NB4 (cell line): Measurements from ENCODE around the gene ZNF14.
"Not testable (repeated sequence)": the region's sequence is repeated elsewhere in the genome, so short reads cannot be mapped to it uniquely, and the experiment has no call there.

ENCODE experiments used
- DNase-seq: peaks from one replicate; pipeline ENCODE4 v3.0.0; 2010; ENCODE audit warnings: low read depth
- H3K4me3 ChIP-seq: one replicate; pipeline ENCODE4 v1.5.1; 2011; ENCODE audit warnings: mild to moderate bottlenecking, low read depth, low read length, moderate library complexity
- CTCF ChIP-seq: IDR thresholded peaks from one replicate; pipeline ENCODE4 v1.5.1; 2012; ENCODE audit warnings: low read depth, low read length
- MAX ChIP-seq: IDR thresholded peaks from 2 replicates; pipeline ENCODE4 v1.6.1; 2011; ENCODE audit warnings: low read depth, low read length
- MYC ChIP-seq: IDR thresholded peaks from 2 replicates; pipeline ENCODE4 v1.6.1; 2011; ENCODE audit warnings: low read depth, low read length
- POLR2A ChIP-seq: IDR thresholded peaks from 2 replicates; pipeline ENCODE4 v1.6.1; 2011; ENCODE audit warnings: mild to moderate bottlenecking; ENCODE audit not compliant: insufficient read length; ENCODE audit errors: extremely low read depth

The ZNF14 gene

GRCh38 chr19:19691683-19692082 is 41.2 kb downstream of the ZNF14 start:
- H3K4me3 ChIP-seq: no peak overlapping the region
- no peak for DNase-seq
- TF ChIP-seq MYC (no peak), MAX (no peak), CTCF (no peak), POLR2A (no peak)

GRCh38 chr19:19689023-19689422 is 43.9 kb downstream of the ZNF14 start:
- DNase-seq, H3K4me3 ChIP-seq: not testable (repeated sequence)

- peak; percentile 49 for DNase-seq
- TF ChIP-seq CTCF (no peak), MAX (no peak), MYC (no peak), POLR2A (no peak)
Observed at GRCh38 chr19:19687090-19687489, 45.8 kb downstream of the ZNF14 start.

GRCh38 chr19:19686580-19686979 is 46.3 kb downstream of the ZNF14 start:
- DNase-seq: no peak
- TF ChIP-seq MYC (no peak), MAX (no peak), CTCF (no peak), POLR2A (no peak)
- no peak overlapping the region for H3K4me3 ChIP-seq

More at GRCh38 chr19:19687090-19687489, 45.8 kb downstream of the ZNF14 start:
- H3K4me3 ChIP-seq: no peak overlapping the region

- DNase-seq: not testable (repeated sequence)
Observed at GRCh38 chr19:19686119-19686518, 46.8 kb downstream of the ZNF14 start.

GRCh38 chr19:19679176-19680073 is 53.5 kb downstream of the ZNF14 start:
- TF ChIP-seq CTCF (no peak), POLR2A (no peak), MAX (no peak), MYC (no peak)
- H3K4me3 ChIP-seq: no peak overlapping the region
- DNase-seq: no peak

More at GRCh38 chr19:19686119-19686518, 46.8 kb downstream of the ZNF14 start:
- H3K4me3 ChIP-seq: not testable (repeated sequence)

- no peak overlapping the region for H3K4me3 ChIP-seq
- TF ChIP-seq POLR2A (no peak), MAX (no peak), CTCF (no peak), MYC (no peak)
- DNase-seq: no peak
Observed at GRCh38 chr19:19677579-19677978, 55.3 kb downstream of the ZNF14 start.
